Thymus (tissue), 11 donors: ENCODE measurements around the gene KLHDC8A. TPM values are rescaled to one million over a fixed set of nuclear protein-coding genes. Genes with fewer than 3 reads are reported as not detected.
"Not testable (repeated sequence)": the region's sequence is repeated elsewhere in the genome, so short reads cannot be mapped to it uniquely, and the experiment has no call there.

Experiments
- DNase-seq, 9 donors: peaks; one replicate each; pipeline ENCODE4 v3.0.0-alpha.2; 2013; ENCODE audit warnings: low spot score in 9 of 9, low read depth in 6 of 9, missing footprints in 1 of 9
- H3K27ac ChIP-seq, 2 donors: one replicate each; pipeline ENCODE4 v1.5.1; 2013; ENCODE audit warnings: control low read depth in 1 of 2, low read depth in 1 of 2, low read length in 1 of 2, mild to moderate bottlenecking in 1 of 2, moderate library complexity in 1 of 2
- H3K27me3 ChIP-seq, 2 donors: one replicate each; pipeline ENCODE4 v1.5.1; 2013; ENCODE audit warnings: low read length in 1 of 2; ENCODE audit not compliant: control insufficient read depth in 2 of 2, insufficient read depth in 1 of 2
- H3K36me3 ChIP-seq, 2 donors: one replicate each; pipeline ENCODE4 v1.5.1; 2013; ENCODE audit warnings: low read length in 1 of 2, mild to moderate bottlenecking in 1 of 2, moderate library complexity in 1 of 2; ENCODE audit not compliant: control insufficient read depth in 2 of 2, insufficient read depth in 2 of 2
- H3K4me1 ChIP-seq, 2 donors: one replicate each; pipeline ENCODE4 v1.5.1; 2013; ENCODE audit warnings: low read length in 2 of 2; ENCODE audit not compliant: control insufficient read depth in 2 of 2, insufficient read depth in 2 of 2
- H3K4me3 ChIP-seq, 2 donors: one replicate each; pipeline ENCODE4 v1.5.1; 2013; ENCODE audit warnings: low read length in 2 of 2, control low read depth in 1 of 2, mild to moderate bottlenecking in 1 of 2
- H3K9me3 ChIP-seq, 2 donors: one replicate each; pipeline ENCODE4 v1.5.1; 2013; ENCODE audit warnings: low read length in 1 of 2, mild to moderate bottlenecking in 1 of 2; ENCODE audit not compliant: control insufficient read depth in 2 of 2, insufficient read depth in 1 of 2
- WGBS: extraction: QIAGEN DNeasy Blood & Tissue Kit; methylation state at CpG from one replicate; pipeline ENCODE4 v1.1.7; 2013; 5-methylcytosine and 5-hydroxymethylcytosine counted together
- polyA plus RNA-seq: library from polyadenylated mRNA; stranded (reverse); fragments of 200-250 nt; gene quantifications from one replicate; pipeline ENCODE4 v1.2.3, GENCODE V29; 2013
- total RNA-seq: library from RNA; stranded (reverse); fragments of 120-200 nt; gene quantifications from one replicate; pipeline ENCODE4 v1.2.4, GENCODE V29; 2013
- donor health status: healthy.

The KLHDC8A gene
- total and polyA plus RNA-seq, 2 donors = 0.19 to 0.50 TPM

GRCh38 chr1:205304695-205305070, 52.0 kb downstream of the KLHDC8A start:
- H3K27me3 ChIP-seq = peaks cover 0 to 19% of the 10 kb centered on the region in 2 donors
- no peaks in the 10 kb centered on the region for H3K9me3 ChIP-seq
- H3K27ac ChIP-seq = peak overlapping the region in 1 of 2 donors; percentile 4
- no peak overlapping the region for H3K4me3 ChIP-seq
- 95% methylated on average over 1 of the region's 1 CpG for WGBS
- peaks cover 5 to 7% of the 10 kb centered on the region in 2 donors for H3K4me1 ChIP-seq
- DNase-seq = no peak
- peaks cover 6 to 63% of the 10 kb centered on the region in 2 donors for H3K36me3 ChIP-seq

DNA sequence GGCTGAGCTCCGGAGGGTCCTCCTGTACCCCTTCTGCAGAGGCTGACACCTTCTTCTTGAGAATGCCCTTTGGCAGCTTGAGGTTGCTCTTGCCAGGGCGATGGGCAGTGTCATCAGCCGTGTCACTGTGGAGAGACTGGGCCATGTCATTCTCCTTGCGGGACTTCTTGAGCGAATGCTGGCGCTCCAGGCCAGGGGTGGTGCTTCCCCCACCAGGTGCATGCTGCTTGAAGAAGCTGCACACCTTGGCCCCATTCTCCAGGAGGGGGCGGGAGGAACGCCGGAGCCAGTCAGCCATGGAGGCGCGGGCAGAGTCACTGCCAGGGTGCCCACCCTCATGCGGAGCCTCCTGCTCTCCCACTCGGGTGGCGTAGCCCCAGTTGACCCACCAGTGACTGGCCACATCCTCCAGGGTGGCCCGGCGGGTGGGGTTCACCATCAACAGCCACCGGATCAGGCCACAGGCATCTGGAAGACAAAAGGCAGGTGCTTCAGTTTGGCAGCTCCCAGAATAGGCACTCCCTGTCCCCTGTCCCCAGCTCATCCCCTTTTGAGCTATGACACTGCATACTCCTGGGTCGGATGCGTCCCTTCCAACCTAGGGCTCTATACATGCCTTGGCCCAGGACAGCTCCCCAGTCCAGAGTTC, 52.6 kb downstream of the KLHDC8A start:
- Histone ChIP-seq H3K27ac (peak overlapping the region in 1 of 2 donors; percentile 4), H3K4me3 (no peak overlapping the region), H3K9me3 (no peaks in the 10 kb centered on the region), H3K27me3 (peaks cover 0 to 19% of the 10 kb centered on the region in 2 donors), H3K36me3 (peaks cover 6 to 63% of the 10 kb centered on the region in 2 donors), H3K4me1 (peaks cover 5 to 7% of the 10 kb centered on the region in 2 donors)
- 97% methylated on average over 19 of the region's 19 CpGs for WGBS
- no peak for DNase-seq

GRCh38 chr1:205303247-205303888, 53.4 kb downstream of the KLHDC8A start:
- WGBS = 94% methylated on average over 20 of the region's 20 CpGs
- no peak overlapping the region for H3K27ac ChIP-seq
- peaks cover 6 to 57% of the 10 kb centered on the region in 2 donors for H3K36me3 ChIP-seq

DNA sequence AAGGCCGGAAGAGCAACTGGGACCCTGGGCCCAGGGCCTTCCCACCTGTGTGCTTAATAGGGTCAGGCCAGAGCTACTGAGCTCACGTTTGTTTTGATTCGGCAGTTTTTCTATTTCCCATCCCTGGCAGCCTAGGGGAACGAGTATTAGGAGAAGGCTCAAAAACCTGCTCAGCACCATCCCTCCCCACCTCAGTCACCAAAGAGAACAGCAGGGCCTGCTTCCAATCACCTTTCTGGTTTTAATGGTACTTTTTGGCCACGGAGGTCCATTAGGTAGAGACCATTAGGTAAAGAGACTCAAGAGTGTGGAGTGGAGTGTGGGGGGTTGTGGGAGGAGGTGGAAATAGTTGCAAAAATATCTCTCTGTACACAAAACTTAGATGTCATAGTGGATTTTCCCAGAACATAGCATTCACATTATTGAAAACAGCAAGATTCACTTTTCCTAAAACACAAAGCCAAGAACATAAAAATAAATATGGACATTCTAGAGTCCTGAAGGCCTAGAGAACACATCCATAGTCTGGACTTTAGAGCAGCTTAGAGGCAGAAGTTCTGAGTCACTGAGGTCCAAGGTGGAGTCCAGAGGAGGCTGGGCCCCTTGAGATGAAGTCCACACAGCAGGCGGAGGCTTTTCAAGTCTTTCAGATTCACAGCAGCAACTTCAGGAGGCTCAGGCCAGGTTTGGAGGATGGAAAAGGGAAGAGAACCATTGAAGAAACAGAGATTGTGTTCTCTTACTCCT, 54.7 kb downstream of the KLHDC8A start:
- Histone ChIP-seq H3K4me3 (no peak overlapping the region), H3K27me3 (peaks cover 0 to 27% of the 10 kb centered on the region in 2 donors), H3K36me3 (peaks cover 6 to 43% of the 10 kb centered on the region in 2 donors), H3K9me3 (no peaks in the 10 kb centered on the region), H3K4me1 (peaks cover 7 to 10% of the 10 kb centered on the region in 2 donors), H3K27ac (peak overlapping the region in 1 of 2 donors; percentile 48)
- no peak for DNase-seq
- WGBS = 94% methylated on average over 6 of the region's 6 CpGs

More at GRCh38 chr1:205303247-205303888, 53.4 kb downstream of the KLHDC8A start:
- H3K27me3 ChIP-seq = peaks cover 0 to 23% of the 10 kb centered on the region in 2 donors
- H3K4me1 ChIP-seq = peaks cover 5 to 7% of the 10 kb centered on the region in 2 donors
- H3K4me3 ChIP-seq = no peak overlapping the region
- H3K9me3 ChIP-seq = no peaks in the 10 kb centered on the region
- DNase-seq = no peak

GRCh38 chr1:205301205-205301821, 55.4 kb downstream of the KLHDC8A start:
- Histone ChIP-seq H3K36me3 (peaks cover 6 to 37% of the 10 kb centered on the region in 2 donors), H3K27me3 (peaks cover 0 to 25% of the 10 kb centered on the region in 2 donors), H3K9me3 (no peaks in the 10 kb centered on the region), H3K4me1 (peaks cover 7 to 10% of the 10 kb centered on the region in 2 donors), H3K27ac (peak overlapping the region in 1 of 2 donors; percentile 48), H3K4me3 (no peak overlapping the region)
- DNase-seq = no peak
- WGBS = 90% methylated on average over 14 of the region's 14 CpGs

- H3K27me3 ChIP-seq = peaks cover 0 to 26% of the 10 kb centered on the region in 2 donors
- H3K4me3 ChIP-seq = no peak overlapping the region
- peaks cover 7 to 17% of the 10 kb centered on the region in 2 donors for H3K4me1 ChIP-seq
- WGBS = 95% methylated on average over 9 of the region's 9 CpGs
- H3K36me3 ChIP-seq = peaks cover 6 to 28% of the 10 kb centered on the region in 2 donors
- no peak for DNase-seq
- no peaks in the 10 kb centered on the region for H3K9me3 ChIP-seq
- no peak overlapping the region for H3K27ac ChIP-seq
Observed at GRCh38 chr1:205300149-205300548, 56.6 kb downstream of the KLHDC8A start.

DNA sequence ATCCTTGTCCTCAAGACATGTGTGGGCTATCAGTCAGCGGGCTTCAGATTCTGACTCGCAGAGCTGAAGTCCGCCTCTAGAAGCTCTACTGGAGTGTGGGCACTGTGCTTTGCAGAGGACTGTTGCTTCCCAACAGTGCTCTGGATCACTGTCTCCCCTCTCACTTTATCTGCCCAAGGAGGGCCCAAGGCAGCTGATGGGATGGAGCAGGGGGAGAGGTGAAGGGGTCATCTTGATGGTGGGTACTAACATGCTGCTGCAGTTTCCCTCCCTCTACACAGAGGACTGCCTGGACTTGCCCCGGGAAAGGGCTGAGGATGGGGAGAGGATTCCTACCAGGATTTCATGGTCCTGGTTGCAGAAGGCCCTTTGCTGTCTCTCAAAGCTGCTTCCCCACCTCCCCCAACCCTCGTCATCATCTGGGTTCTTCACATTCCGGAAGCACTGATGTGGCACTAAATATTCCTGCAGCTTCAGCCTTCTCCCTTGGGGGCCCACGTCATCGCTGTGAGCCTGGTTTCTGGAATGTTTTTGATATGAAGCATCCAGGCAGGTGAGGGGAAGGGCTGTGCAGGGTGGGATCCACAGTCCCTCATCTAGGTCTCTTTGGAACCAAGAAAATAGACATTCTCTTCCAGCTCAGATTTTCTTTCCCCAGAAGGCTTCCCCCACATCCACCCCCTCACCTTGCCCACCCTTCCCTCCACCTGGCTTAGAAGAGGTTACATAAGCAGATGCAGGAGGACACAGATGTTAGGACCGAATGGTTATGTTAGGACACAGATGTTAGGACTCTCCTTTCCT, 58.3 kb downstream of the KLHDC8A start:
- DNase-seq = no peak
- WGBS = 89% methylated on average over 9 of the region's 9 CpGs
- H3K4me1 ChIP-seq = peaks cover 2 to 25% of the 10 kb centered on the region in 2 donors
- H3K36me3 ChIP-seq = peaks cover 3 to 10% of the 10 kb centered on the region in 2 donors
- H3K27ac ChIP-seq = no peak overlapping the region
- H3K4me3 ChIP-seq = no peak overlapping the region
- H3K27me3 ChIP-seq = peaks cover 0 to 29% of the 10 kb centered on the region in 2 donors
- H3K9me3 ChIP-seq = no peaks in the 10 kb centered on the region

- Histone ChIP-seq H3K27ac (peak overlapping the region in 1 of 2 donors; percentile 33), H3K27me3 (peaks cover 0 to 29% of the 10 kb centered on the region in 2 donors), H3K4me1 (peaks cover 2 to 25% of the 10 kb centered on the region in 2 donors)
- H3K36me3 ChIP-seq, DNase-seq, H3K4me3 ChIP-seq, H3K9me3 ChIP-seq: not testable (repeated sequence)
- 97% methylated on average over 5 of the region's 5 CpGs for WGBS
Observed at GRCh38 chr1:205297546-205298177, 59.1 kb downstream of the KLHDC8A start.
